ENCODE measurements around the gene DSC2.
"Not testable (repeated sequence)": the region's sequence is repeated elsewhere in the genome, so short reads cannot be mapped to it uniquely, and the experiment has no call there.

Gene DSC2

GRCh38 chr18:31044926-31045325, 57.3 kb downstream of the DSC2 start:
- Mint-ChIP-seq H3K36me3 (ENCODE audit: low read depth) (peaks cover 4% of the 10 kb centered on the region), H3K27ac (no peak overlapping the region), H3K4me1 (ENCODE audit: low read depth) (no peaks in the 10 kb centered on the region), H3K4me3 (no peak overlapping the region), H3K9me3 (peaks cover 15% of the 10 kb centered on the region), H3K27me3 (ENCODE audit: low read depth) (peaks cover 37% of the 10 kb centered on the region)
- DNase-seq (ENCODE audit: low spot score) = no peak

GRCh38 chr18:31043709-31044108, 58.5 kb downstream of the DSC2 start:
- Mint-ChIP-seq H3K9me3 (peaks cover 15% of the 10 kb centered on the region), H3K4me3 (no peak overlapping the region), H3K27me3 (ENCODE audit: low read depth) (peaks cover 37% of the 10 kb centered on the region), H3K4me1 (ENCODE audit: low read depth) (no peaks in the 10 kb centered on the region), H3K36me3 (ENCODE audit: low read depth) (peaks cover 4% of the 10 kb centered on the region), H3K27ac (no peak overlapping the region)
- DNase-seq (ENCODE audit: low spot score) = no peak

DNA sequence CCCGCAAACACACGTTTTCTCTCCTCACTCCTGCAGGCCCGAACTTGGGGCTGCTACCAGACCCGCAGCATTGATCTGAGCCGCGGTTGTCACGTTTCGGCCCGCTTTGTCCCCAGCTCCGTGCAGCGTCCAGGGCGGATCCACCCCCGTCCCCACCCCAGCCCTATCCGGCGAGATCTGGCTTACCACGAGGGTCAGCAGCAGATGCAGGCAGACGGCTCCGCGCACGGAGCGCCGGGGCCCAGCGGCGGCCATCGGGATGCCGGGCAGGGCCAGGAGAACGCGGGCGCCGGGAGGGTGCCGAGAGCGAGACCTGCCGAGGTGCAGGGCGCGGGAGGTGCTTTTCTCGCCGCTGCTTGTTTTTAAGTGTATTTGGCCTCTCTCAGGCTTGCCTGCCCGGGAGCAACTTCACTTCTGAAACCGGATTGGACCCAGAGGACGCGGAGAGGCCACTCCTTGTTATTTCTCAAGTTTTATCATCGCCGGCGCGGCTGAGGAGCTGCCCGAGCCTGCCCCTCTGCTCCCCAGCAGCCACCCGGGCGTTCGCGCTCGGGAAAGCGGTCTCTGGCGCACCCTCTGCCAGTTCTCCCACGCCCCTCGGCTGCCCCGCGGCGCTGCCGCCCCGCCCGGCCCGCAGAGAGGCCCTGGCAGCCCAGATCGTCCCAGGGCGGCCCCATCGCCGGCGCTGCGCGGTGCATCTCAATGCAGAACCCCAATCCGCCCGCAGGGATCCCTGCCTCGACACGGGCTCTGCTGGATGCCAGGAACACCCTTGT, 59.6 kb downstream of the DSC2 start, which contains the start of gene DSC3:
DSC3 (minus strand) TSS at position 337 of the 776 bp plus-strand sequence; CDS start at position 255, 82 bp downstream.
- Mint-ChIP-seq H3K27me3 (ENCODE audit: low read depth) (peaks cover 37% of the 10 kb centered on the region), H3K36me3 (ENCODE audit: low read depth) (peaks cover 4% of the 10 kb centered on the region), H3K27ac (no peak within 1 kb of the TSS), H3K4me1 (ENCODE audit: low read depth) (no peaks in the 10 kb centered on the region), H3K4me3 (no peak within 1 kb of the TSS), H3K9me3 (peaks cover 11% of the 10 kb centered on the region)
- no peak for DNase-seq (ENCODE audit: low spot score)

GRCh38 chr18:31042084-31042405, 60.2 kb downstream of the DSC2 start:
- H3K36me3 Mint-ChIP-seq (ENCODE audit: low read depth) = peaks cover 4% of the 10 kb centered on the region
- no peak overlapping the region for H3K27ac Mint-ChIP-seq
- no peaks in the 10 kb centered on the region for H3K4me1 Mint-ChIP-seq (ENCODE audit: low read depth)
- no peak for DNase-seq (ENCODE audit: low spot score)
- H3K9me3 Mint-ChIP-seq = peaks cover 7% of the 10 kb centered on the region
- H3K27me3 Mint-ChIP-seq (ENCODE audit: low read depth) = peaks cover 37% of the 10 kb centered on the region
- H3K4me3 Mint-ChIP-seq = no peak overlapping the region

- Mint-ChIP-seq H3K36me3 (ENCODE audit: low read depth) (peaks cover 4% of the 10 kb centered on the region), H3K4me1 (ENCODE audit: low read depth) (no peaks in the 10 kb centered on the region), H3K4me3 (no peak overlapping the region), H3K9me3 (peaks cover 7% of the 10 kb centered on the region), H3K27ac (no peak overlapping the region), H3K27me3 (ENCODE audit: low read depth) (peaks cover 37% of the 10 kb centered on the region)
- DNase-seq (ENCODE audit: low spot score) = no peak
These were observed 60.7 kb downstream of the DSC2 start for GRCh38 chr18:31041271-31042083.

DNA sequence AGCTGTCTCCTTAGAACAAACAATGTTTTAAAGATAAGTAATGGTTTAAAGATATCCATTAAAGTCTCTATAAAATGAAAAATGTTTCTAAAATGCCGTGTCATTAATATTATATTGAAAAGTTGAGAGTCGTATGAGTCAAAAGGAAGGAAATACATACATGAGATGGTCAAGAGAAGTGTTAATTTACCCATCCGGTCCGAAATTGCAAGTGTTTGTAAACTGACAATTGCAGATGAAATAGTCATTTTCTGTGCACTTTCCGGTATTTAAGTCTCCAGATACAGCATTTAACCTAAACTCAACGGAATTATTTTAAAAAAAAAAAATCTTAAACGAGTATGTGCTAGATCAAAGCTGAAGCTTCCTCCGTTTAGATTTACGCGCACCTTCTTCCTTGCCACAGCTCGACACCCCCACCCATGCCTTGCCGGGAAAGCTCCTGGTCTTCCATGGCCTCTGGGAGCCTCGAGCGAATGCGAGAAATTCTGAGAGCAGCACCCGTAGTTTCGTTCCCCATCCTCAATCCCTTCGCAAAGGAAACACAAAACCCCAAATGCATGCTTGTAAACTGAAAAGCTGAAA, 61.4 kb downstream of the DSC2 start:
- Mint-ChIP-seq H3K27ac (no peak overlapping the region), H3K4me1 (ENCODE audit: low read depth) (no peaks in the 10 kb centered on the region), H3K9me3 (peaks cover 4% of the 10 kb centered on the region), H3K4me3 (no peak overlapping the region), H3K27me3 (ENCODE audit: low read depth) (peaks cover 37% of the 10 kb centered on the region), H3K36me3 (ENCODE audit: low read depth) (peaks cover 4% of the 10 kb centered on the region)
- no peak for DNase-seq (ENCODE audit: low spot score)

DNA sequence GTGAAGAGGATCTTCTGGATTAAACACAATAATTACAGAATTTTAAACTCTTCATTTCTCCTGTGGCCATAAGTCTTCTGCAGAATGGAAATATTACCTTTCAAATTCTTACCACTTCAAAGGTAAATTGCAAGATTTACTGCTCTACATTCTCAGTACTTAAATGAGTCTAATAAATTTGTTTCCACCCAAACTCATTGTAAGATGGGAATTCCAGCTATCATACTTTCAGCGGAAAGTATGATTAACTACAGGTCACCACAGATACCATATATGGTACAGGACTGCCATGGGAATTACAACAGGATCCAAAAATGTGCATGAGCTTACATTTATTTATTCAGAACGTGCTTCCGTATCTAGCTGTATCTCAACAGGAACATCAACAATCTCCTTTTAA, 62.8 kb downstream of the DSC2 start:
- peaks cover 4% of the 10 kb centered on the region for H3K36me3 Mint-ChIP-seq (ENCODE audit: low read depth)
- H3K27ac Mint-ChIP-seq = no peak overlapping the region
- no peak overlapping the region for H3K4me3 Mint-ChIP-seq
- no peaks in the 10 kb centered on the region for H3K4me1 Mint-ChIP-seq (ENCODE audit: low read depth)
- H3K9me3 Mint-ChIP-seq = peaks cover 4% of the 10 kb centered on the region
- no peak for DNase-seq (ENCODE audit: low spot score)
- peaks cover 36% of the 10 kb centered on the region for H3K27me3 Mint-ChIP-seq (ENCODE audit: low read depth)

GRCh38 chr18:31037686-31038085, 64.5 kb downstream of the DSC2 start:
- H3K27me3 Mint-ChIP-seq (ENCODE audit: low read depth) = peaks cover 21% of the 10 kb centered on the region

GRCh38 chr18:31034541-31034940, 67.7 kb downstream of the DSC2 start:
- Mint-ChIP-seq H3K36me3 (ENCODE audit: low read depth) (no peaks in the 10 kb centered on the region), H3K9me3 (no peaks in the 10 kb centered on the region), H3K27ac (no peak overlapping the region), H3K4me1 (ENCODE audit: low read depth) (no peaks in the 10 kb centered on the region), H3K4me3 (no peak overlapping the region), H3K27me3 (ENCODE audit: low read depth) (no peaks in the 10 kb centered on the region)
- DNase-seq (ENCODE audit: low spot score) = no peak

More at GRCh38 chr18:31037686-31038085, 64.5 kb downstream of the DSC2 start:
- not testable (repeated sequence) for DNase-seq (ENCODE audit: low spot score); H3K4me1 Mint-ChIP-seq (ENCODE audit: low read depth); H3K36me3 Mint-ChIP-seq (ENCODE audit: low read depth); H3K27ac Mint-ChIP-seq; H3K9me3 Mint-ChIP-seq; H3K4me3 Mint-ChIP-seq

DNA sequence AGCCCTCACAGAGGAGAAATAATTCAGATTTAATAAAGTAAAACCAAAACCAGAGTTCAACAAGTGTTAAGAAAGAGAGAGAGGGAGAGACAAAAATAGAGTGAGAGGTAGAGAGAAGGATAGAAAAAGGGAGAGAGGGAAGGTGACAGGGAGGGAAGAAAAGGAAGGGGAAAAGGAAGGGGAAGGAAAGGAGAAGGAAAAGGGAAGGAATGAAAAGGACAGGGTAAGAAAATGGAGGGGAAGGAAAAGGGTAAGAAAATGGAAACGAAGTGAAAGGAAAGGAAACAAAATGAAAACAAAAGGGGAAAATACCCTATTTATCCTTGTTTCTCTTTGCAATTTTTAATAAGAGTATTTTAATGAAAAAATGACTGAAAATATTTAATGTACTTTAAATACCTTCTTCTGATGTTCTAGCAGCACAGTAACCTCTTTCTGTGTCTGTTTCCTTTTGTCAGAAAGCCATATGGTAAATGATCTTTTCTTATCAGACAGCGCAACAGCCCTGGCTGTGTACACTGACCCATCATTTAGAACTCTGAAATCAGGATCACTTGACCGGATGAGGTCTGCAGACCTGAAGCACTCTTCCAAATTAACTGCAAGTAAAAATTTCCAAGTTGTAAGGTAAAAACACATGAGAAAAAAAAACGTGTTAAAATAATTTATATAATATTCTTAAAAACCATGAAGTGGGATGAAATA, 71.5 kb downstream of the DSC2 start:
- H3K36me3 Mint-ChIP-seq (ENCODE audit: low read depth) = no peaks in the 10 kb centered on the region
- no peaks in the 10 kb centered on the region for H3K27me3 Mint-ChIP-seq (ENCODE audit: low read depth)
- no peak overlapping the region for H3K27ac Mint-ChIP-seq
- no peaks in the 10 kb centered on the region for H3K9me3 Mint-ChIP-seq
- H3K4me3 Mint-ChIP-seq = no peak overlapping the region
- no peak for DNase-seq (ENCODE audit: low spot score)
- no peaks in the 10 kb centered on the region for H3K4me1 Mint-ChIP-seq (ENCODE audit: low read depth)

DNA sequence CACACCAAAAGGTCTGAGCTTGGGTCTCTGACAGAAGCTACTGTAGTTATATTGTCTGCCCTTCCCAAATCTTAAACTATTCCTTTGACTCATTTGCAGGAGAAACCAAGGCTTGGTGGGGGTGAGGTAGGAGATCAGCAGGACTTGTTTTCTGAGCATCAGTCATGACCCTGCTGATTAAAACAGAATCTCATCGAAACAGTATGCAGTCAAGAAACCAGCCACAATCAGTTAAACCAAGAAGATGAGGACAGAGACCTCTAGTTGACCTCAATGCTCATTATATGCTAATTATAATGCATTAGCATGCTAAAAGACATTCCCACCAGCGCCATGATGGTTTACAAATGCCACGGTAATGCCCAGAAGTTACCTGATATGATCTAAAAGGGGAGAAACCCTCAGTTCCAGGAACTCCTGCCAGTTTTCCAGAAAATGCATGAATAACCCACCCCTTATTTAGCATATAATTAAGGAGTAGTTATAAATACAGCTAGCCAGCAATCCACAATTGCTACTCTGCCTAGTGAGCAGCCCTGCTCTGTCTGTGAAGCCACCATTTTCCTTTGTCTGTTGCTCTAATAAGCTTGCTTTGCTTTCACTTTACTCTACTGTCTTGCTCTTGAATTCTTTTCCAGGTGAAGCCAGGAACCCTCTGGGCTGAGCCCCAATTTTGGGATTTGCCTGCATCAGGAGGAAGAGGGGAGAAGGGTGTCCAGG, 86.3 kb downstream of the DSC2 start:
- DNase-seq (ENCODE audit: low spot score) = no peak
- Mint-ChIP-seq H3K36me3 (ENCODE audit: low read depth) (no peaks in the 10 kb centered on the region), H3K9me3 (peaks cover 13% of the 10 kb centered on the region), H3K4me3 (no peak overlapping the region), H3K27me3 (ENCODE audit: low read depth) (no peaks in the 10 kb centered on the region), H3K27ac (no peak overlapping the region), H3K4me1 (ENCODE audit: low read depth) (no peaks in the 10 kb centered on the region)

- H3K36me3 Mint-ChIP-seq (ENCODE audit: low read depth); H3K9me3 Mint-ChIP-seq; H3K27ac Mint-ChIP-seq; DNase-seq (ENCODE audit: low spot score); H3K4me1 Mint-ChIP-seq (ENCODE audit: low read depth); H3K4me3 Mint-ChIP-seq; H3K27me3 Mint-ChIP-seq (ENCODE audit: low read depth): not testable (repeated sequence)
These were observed 90.8 kb downstream of the DSC2 start for GRCh38 chr18:31011455-31011854.

GRCh38 chr18:31010601-31011000, 91.6 kb downstream of the DSC2 start:
- H3K4me3 Mint-ChIP-seq = no peak overlapping the region
- no peaks in the 10 kb centered on the region for H3K36me3 Mint-ChIP-seq (ENCODE audit: low read depth)
- H3K27ac Mint-ChIP-seq = no peak overlapping the region
- H3K4me1 Mint-ChIP-seq (ENCODE audit: low read depth) = no peaks in the 10 kb centered on the region
- no peak for DNase-seq (ENCODE audit: low spot score)
- no peaks in the 10 kb centered on the region for H3K27me3 Mint-ChIP-seq (ENCODE audit: low read depth)
- no peaks in the 10 kb centered on the region for H3K9me3 Mint-ChIP-seq

Measured in T-helper 2 cell treated with Interferon-gamma antibody and Interleukin-4, amounts not matched to agents 5 μg/mL and 100 μg/mL, for 36 hours (primary cell).